ENCODE data around the gene SLC4A3. TPM values are rescaled to one million over a fixed set of nuclear protein-coding genes. Genes with fewer than 3 reads are reported as not detected.

SLC4A3 gene
- total RNA-seq, 2 experiments from 2014 or later, result 0.16 to 0.20 TPM

DNA sequence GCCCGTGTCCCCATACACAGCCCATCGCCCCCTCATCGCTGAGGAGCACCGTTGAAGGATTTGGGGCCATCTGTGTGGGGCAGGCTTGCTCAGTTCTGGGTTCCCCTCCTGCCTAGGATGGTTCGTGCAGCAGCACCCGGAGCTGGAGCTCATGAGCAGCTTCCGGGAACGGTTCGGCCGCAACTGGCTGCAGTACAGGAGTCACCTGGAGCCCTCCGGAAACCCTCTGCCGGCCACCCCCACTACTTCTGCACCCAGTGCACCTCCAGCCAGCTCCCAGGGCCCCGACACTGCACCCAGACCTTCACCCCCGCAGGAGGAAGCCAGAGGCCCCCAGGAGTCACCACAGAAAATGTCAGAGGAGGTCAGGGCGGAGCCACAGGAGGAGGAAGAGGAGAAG is 19.5 kb upstream of the SLC4A3 start:
- H3K4me3 ChIP-seq (ENCODE audit: low read length), result no peak overlapping the region
- peaks cover 12% of the 10 kb centered on the region for H3K4me1 ChIP-seq (ENCODE audit: insufficient read depth, low read length)
- Mint-ChIP-seq H3K27me3 (no peaks in the 10 kb centered on the region), H3K4me3 (no peak overlapping the region), H3K36me3 (ENCODE audit: low read depth) (peaks cover 69% of the 10 kb centered on the region), H3K9me3 (no peaks in the 10 kb centered on the region), H3K4me1 (ENCODE audit: low read depth) (peaks cover 15% of the 10 kb centered on the region), H3K27ac (no peak overlapping the region)
- H3K27ac ChIP-seq (ENCODE audit: low read depth in 1 of 2, low read length in 2 of 2), result no peak overlapping the region
- ChIA-PET CTCF (no interaction called here), POLR2A (no interaction called here)
- H3K27me3 ChIP-seq (ENCODE audit: control insufficient read depth in 1 of 2, insufficient read depth in 2 of 2, low read length in 2 of 2), result no peaks in the 10 kb centered on the region
- H3K36me3 ChIP-seq (ENCODE audit: insufficient read depth, low read length), result peaks cover 57% of the 10 kb centered on the region
- ATAC-seq (ENCODE audit: poor library complexity), result no peak
- H3K9me3 ChIP-seq (ENCODE audit: control insufficient read depth in 1 of 2, insufficient read depth in 1 of 2, low read length in 2 of 2), result no peaks in the 10 kb centered on the region
- DNase-seq, result no peak
- intact Hi-C loops (cut with DNase I, micrococcal nuclease), result no loop called here
- TF ChIP-seq, protein P1, sequence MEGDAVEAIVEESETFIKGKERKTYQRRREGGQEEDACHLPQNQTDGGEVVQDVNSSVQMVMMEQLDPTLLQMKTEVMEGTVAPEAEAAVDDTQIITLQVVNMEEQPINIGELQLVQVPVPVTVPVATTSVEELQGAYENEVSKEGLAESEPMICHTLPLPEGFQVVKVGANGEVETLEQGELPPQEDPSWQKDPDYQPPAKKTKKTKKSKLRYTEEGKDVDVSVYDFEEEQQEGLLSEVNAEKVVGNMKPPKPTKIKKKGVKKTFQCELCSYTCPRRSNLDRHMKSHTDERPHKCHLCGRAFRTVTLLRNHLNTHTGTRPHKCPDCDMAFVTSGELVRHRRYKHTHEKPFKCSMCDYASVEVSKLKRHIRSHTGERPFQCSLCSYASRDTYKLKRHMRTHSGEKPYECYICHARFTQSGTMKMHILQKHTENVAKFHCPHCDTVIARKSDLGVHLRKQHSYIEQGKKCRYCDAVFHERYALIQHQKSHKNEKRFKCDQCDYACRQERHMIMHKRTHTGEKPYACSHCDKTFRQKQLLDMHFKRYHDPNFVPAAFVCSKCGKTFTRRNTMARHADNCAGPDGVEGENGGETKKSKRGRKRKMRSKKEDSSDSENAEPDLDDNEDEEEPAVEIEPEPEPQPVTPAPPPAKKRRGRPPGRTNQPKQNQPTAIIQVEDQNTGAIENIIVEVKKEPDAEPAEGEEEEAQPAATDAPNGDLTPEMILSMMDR (IDR thresholded peaks at IDR 0.05), result no peak

DNA sequence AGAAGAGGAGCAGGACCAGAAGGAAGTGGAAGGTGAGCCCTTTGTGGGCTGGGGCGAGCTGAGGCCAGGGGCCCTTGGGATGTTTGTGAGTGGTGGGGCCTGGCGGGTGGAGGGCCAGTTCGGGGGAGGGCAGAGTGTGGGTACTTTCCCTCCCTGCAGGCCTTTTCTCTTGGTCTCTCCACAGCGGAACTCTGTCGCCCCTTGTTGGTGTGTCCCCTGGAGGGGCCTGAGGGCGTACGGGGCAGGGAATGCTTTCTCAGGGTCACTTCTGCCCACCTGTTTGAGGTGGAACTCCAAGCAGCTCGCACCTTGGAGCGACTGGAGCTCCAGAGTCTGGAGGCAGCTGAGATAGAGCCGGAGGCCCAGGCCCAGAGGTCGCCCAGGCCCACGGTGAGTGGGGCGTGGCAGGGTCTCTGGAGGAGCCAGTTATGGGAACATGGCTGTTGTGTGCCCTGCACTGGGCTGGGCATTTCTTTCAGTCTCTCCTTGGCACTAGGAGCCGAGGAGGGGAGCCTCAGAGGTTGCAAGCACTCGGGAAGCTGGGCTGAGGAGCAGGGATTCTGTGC is 18.9 kb upstream of the SLC4A3 start:
- no peak overlapping the region for H3K27ac Mint-ChIP-seq
- Histone ChIP-seq H3K27me3 (ENCODE audit: control insufficient read depth in 1 of 2, insufficient read depth in 2 of 2, low read length in 2 of 2) (no peaks in the 10 kb centered on the region), H3K4me3 (ENCODE audit: low read length) (no peak overlapping the region), H3K36me3 (ENCODE audit: insufficient read depth, low read length) (peaks cover 57% of the 10 kb centered on the region), H3K27ac (ENCODE audit: low read depth in 1 of 2, low read length in 2 of 2) (no peak overlapping the region), H3K9me3 (ENCODE audit: control insufficient read depth in 1 of 2, insufficient read depth in 1 of 2, low read length in 2 of 2) (no peaks in the 10 kb centered on the region), H3K4me1 (ENCODE audit: insufficient read depth, low read length) (peaks cover 13% of the 10 kb centered on the region)
- POLR2A ChIA-PET, result no interaction called here
- H3K36me3 Mint-ChIP-seq (ENCODE audit: low read depth), result peaks cover 65% of the 10 kb centered on the region
- no peak for ATAC-seq (ENCODE audit: poor library complexity)
- intact Hi-C loops (cut with DNase I, micrococcal nuclease), result no loop called here
- TF ChIP-seq, protein P1 (IDR thresholded peaks at IDR 0.05), result no peak
- CTCF ChIA-PET, result no interaction called here
- DNase-seq, result no peak
- no peak overlapping the region for H3K4me3 Mint-ChIP-seq
- no peaks in the 10 kb centered on the region for H3K27me3 Mint-ChIP-seq
- H3K9me3 Mint-ChIP-seq, result no peaks in the 10 kb centered on the region
- H3K4me1 Mint-ChIP-seq (ENCODE audit: low read depth), result peaks cover 18% of the 10 kb centered on the region

DNA sequence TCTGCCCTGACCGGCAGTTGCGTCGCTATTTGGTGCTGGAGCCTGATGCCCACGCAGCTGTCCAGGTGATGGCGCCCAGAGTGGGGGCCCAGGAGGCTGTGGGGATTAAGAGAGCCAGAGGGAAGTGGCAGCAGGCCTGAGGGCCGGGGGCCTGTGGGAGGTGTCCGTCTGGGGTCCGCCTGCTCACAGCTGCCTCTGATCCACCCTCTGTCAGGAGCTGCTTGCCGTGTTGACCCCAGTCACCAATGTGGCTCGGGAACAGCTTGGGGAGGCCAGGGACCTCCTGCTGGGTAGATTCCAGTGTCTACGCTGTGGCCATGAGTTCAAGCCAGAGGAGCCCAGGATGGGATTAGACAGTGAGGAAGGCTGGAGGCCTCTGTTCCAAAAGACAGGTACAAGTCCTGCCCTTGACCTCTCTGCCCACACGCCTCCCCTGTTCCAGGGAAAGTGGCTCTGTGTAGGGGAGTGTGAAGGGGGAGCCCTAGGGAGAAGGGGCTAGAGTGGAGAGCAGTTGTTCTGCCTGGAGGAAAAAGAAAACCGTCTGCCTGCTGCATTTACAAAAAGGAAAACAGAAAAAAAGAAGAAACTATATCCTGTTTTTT is 18.2 kb upstream of the SLC4A3 start:
- Mint-ChIP-seq H3K9me3 (no peaks in the 10 kb centered on the region), H3K4me3 (no peak overlapping the region), H3K4me1 (ENCODE audit: low read depth) (peaks cover 18% of the 10 kb centered on the region), H3K36me3 (ENCODE audit: low read depth) (peaks cover 57% of the 10 kb centered on the region), H3K27me3 (no peaks in the 10 kb centered on the region), H3K27ac (no peak overlapping the region)
- no peak overlapping the region for H3K4me3 ChIP-seq (ENCODE audit: low read length)
- TF ChIP-seq, protein P1 (IDR thresholded peaks at IDR 0.05), result no peak
- peaks cover 57% of the 10 kb centered on the region for H3K36me3 ChIP-seq (ENCODE audit: insufficient read depth, low read length)
- no peak for DNase-seq
- intact Hi-C loops (cut with DNase I, micrococcal nuclease), result no loop called here
- ATAC-seq (ENCODE audit: poor library complexity), result no peak
- POLR2A ChIA-PET, result no interaction called here
- H3K27ac ChIP-seq (ENCODE audit: low read depth in 1 of 2, low read length in 2 of 2), result no peak overlapping the region
- no peaks in the 10 kb centered on the region for H3K9me3 ChIP-seq (ENCODE audit: control insufficient read depth in 1 of 2, insufficient read depth in 1 of 2, low read length in 2 of 2)
- no peaks in the 10 kb centered on the region for H3K27me3 ChIP-seq (ENCODE audit: control insufficient read depth in 1 of 2, insufficient read depth in 2 of 2, low read length in 2 of 2)
- CTCF ChIA-PET, result no interaction called here
- peaks cover 13% of the 10 kb centered on the region for H3K4me1 ChIP-seq (ENCODE audit: insufficient read depth, low read length)

All from CD4-positive, alpha-beta T cell (primary cell).